ENCODE results near the gene FYB1. TPM values are rescaled to one million over a fixed set of nuclear protein-coding genes. Genes with fewer than 3 reads are reported as not detected.

The FYB1 gene
- total RNA-seq, 1 experiment from 2014 or later: not detected

- no CpG with 5 or more reads among the region's 7 CpGs for WGBS (ENCODE audit: extremely low coverage, insufficient read length, low lambda C conversion rate)
- no peak overlapping the region for H3K4me3 Mint-ChIP-seq
These were observed 127.3 kb downstream of the FYB1 start for GRCh38 chr5:39091940-39092580.

More at GRCh38 chr5:39091940-39092580, 127.3 kb downstream of the FYB1 start:
- Mint-ChIP-seq H3K27ac (peak overlapping the region in 1 of 3 experiments; percentile 78; a peak in 2 of 7 replicates), H3K9me3 (peaks cover 0 to 8% of the 10 kb centered on the region in 2 experiments; a peak in 1 of 5 replicates), H3K27me3 (ENCODE audit: low read depth) (no peaks in the 10 kb centered on the region), H3K36me3 (ENCODE audit: insufficient read depth in 1 of 3, low read depth in 3 of 3) (peaks cover 0 to 2% (median 0%) of the 10 kb centered on the region in 3 experiments; a peak in 1 of 7 replicates), H3K4me1 (no peaks in the 10 kb centered on the region)
- Histone ChIP-seq H3K4ac (ENCODE audit: low read depth, low read length) (no peak overlapping the region), H3K79me2 (ENCODE audit: insufficient read depth, low read length) (no peaks in the 10 kb centered on the region), H3K9ac (ENCODE audit: extremely low read depth, insufficient read length, low read length) (no peak overlapping the region), H3K56ac (ENCODE audit: insufficient read length, low read depth, low read length) (no peak overlapping the region), H3K79me1 (ENCODE audit: insufficient read depth, low read depth, low read length, poor library complexity, severe bottlenecking) (no peaks in the 10 kb centered on the region), H4K20me1 (ENCODE audit: control insufficient read depth, insufficient read depth, insufficient read length) (no peaks in the 10 kb centered on the region), H3K27me3 (ENCODE audit: insufficient read depth, low read length) (no peaks in the 10 kb centered on the region), H3K18ac (ENCODE audit: insufficient read length, low read depth, low read length) (no peak overlapping the region), H3K27ac (ENCODE audit: insufficient read length, low read depth, low read length) (no peak overlapping the region), H4K91ac (ENCODE audit: insufficient read length, low read depth, low read length) (no peak overlapping the region), H3K4me1 (ENCODE audit: insufficient read depth, low read length) (no peaks in the 10 kb centered on the region), H2BK120ac (ENCODE audit: low read depth, low read length, poor library complexity, severe bottlenecking) (no peak overlapping the region), H3K14ac (ENCODE audit: insufficient read depth, low read length) (no peak overlapping the region), H3K9me3 (ENCODE audit: control insufficient read depth, low read depth, low read length) (no peaks in the 10 kb centered on the region), H4K8ac (replicated peaks; ENCODE audit: insufficient read length, low read depth, low read length) (no peak overlapping the region), H3K23ac (ENCODE audit: insufficient read length, low read depth, low read length) (no peak overlapping the region), H2BK5ac (ENCODE audit: insufficient read length, low read length) (no peak overlapping the region), H2BK12ac (ENCODE audit: insufficient read length, low read depth, low read length) (no peak overlapping the region), H2BK20ac (ENCODE audit: low read depth, low read length, poor library complexity, severe bottlenecking) (no peak overlapping the region), H2AFZ (ENCODE audit: low read length) (no peak overlapping the region), H2BK15ac (ENCODE audit: low read depth, low read length) (no peak overlapping the region), H3K4me2 (ENCODE audit: insufficient read depth, insufficient read length, low read length) (no peak overlapping the region), H3K23me2 (ENCODE audit: insufficient read length, low read depth, low read length, poor library complexity, severe bottlenecking) (no peaks in the 10 kb centered on the region), H4K5ac (ENCODE audit: insufficient read length, low read depth, low read length) (no peak overlapping the region), H2AK5ac (ENCODE audit: insufficient read length, low read length) (no peak overlapping the region), H3T11ph (ENCODE audit: low read length) (no peak overlapping the region)
- TF ChIP-seq CTCF (conservative IDR thresholded peaks at IDR 0.05): no peak
- DNase-seq: no peak

Data from H9 (cell line).